ENCODE measurements around the gene GLYATL1. TPM values are rescaled to one million over a fixed set of nuclear protein-coding genes. Genes with fewer than 3 reads are reported as not detected.

Gene GLYATL1
- total and polyA plus RNA-seq, 12 donors: 0.06 TPM; not detected in 11

DNA sequence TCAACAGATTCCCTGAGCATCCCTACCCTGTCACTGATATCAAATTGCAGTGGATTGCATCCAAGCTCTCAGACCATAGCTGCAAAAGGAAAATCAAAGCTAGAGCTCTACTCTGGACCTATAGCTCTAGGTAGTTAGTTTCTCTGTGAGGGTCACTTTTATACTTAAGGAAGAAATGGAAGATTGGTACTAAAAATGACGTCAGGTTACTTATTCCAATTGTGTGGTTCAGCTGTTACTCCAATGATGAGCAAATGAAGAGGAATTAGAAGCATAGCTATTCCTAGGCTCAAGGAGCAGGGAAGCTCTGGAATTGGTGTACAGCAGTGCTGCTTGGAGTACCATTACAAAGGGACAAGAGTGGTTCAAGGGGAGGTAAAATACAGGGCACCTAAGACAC lies 36.4 kb upstream of the GLYATL1 start:
- no peaks in the 10 kb centered on the region for H3K9me3 ChIP-seq
- no peaks in the 10 kb centered on the region for H3K36me3 ChIP-seq
- H3K27ac ChIP-seq: no peak overlapping the region
- peaks cover 0 to 79% (median 64%) of the 10 kb centered on the region in 7 donors for H3K27me3 ChIP-seq
- 76 to 81% methylated on average over 1 of the region's 1 CpG for WGBS, 2 donors
- intact Hi-C loops (cut with DNase I): loop anchor here in 3 of 10 donors (10.0 kb wide), 1 partner anchor 248 kb away; no protein-coding TSS in a partner anchor
- H3K4me1 ChIP-seq: peaks cover 0 to 18% (median 0%) of the 10 kb centered on the region in 9 donors
- TF ChIP-seq, protein P1, sequence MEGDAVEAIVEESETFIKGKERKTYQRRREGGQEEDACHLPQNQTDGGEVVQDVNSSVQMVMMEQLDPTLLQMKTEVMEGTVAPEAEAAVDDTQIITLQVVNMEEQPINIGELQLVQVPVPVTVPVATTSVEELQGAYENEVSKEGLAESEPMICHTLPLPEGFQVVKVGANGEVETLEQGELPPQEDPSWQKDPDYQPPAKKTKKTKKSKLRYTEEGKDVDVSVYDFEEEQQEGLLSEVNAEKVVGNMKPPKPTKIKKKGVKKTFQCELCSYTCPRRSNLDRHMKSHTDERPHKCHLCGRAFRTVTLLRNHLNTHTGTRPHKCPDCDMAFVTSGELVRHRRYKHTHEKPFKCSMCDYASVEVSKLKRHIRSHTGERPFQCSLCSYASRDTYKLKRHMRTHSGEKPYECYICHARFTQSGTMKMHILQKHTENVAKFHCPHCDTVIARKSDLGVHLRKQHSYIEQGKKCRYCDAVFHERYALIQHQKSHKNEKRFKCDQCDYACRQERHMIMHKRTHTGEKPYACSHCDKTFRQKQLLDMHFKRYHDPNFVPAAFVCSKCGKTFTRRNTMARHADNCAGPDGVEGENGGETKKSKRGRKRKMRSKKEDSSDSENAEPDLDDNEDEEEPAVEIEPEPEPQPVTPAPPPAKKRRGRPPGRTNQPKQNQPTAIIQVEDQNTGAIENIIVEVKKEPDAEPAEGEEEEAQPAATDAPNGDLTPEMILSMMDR (IDR thresholded peaks at IDR 0.05): no peak
- DNase-seq: no peak
- ATAC-seq: no peak
- H3K4me3 ChIP-seq: no peak overlapping the region

DNA sequence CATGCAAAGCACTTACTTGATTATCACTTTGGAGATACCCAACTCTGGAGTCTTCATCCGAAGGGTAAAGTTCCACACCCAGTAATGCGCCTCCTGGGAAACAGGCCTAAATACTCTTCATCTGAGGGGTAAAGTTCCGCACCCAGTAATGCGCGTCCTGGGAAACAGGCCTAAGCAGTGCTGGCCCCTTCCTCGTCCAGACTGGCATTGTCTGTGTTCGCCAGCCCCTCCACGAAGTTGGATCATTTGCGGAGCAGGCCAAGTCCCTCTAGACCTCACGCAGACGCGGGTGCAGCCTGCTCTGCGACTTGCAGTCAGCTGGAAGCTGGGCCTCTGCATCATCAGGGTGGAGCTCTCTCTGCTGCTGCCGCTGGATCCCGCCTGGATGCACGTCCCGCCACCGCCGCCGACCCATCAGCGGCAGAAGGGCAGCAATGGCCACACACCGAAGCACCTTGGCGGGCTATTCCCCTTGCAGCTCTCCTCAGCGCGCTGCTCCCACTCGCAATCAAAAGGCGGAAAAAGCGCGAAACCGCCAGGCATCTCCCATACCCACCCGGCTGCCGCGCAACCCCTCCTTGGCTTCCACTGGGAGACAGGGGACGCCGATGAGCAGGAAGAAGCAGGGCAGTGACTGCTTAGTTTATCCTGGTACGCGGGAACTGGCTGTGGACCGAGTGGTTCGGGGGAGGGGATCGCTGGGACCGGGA lies 34.1 kb upstream of the GLYATL1 start:
- ATAC-seq: peak in 7 of 8 donors; percentile 17 to 71 (median 64)

DNA sequence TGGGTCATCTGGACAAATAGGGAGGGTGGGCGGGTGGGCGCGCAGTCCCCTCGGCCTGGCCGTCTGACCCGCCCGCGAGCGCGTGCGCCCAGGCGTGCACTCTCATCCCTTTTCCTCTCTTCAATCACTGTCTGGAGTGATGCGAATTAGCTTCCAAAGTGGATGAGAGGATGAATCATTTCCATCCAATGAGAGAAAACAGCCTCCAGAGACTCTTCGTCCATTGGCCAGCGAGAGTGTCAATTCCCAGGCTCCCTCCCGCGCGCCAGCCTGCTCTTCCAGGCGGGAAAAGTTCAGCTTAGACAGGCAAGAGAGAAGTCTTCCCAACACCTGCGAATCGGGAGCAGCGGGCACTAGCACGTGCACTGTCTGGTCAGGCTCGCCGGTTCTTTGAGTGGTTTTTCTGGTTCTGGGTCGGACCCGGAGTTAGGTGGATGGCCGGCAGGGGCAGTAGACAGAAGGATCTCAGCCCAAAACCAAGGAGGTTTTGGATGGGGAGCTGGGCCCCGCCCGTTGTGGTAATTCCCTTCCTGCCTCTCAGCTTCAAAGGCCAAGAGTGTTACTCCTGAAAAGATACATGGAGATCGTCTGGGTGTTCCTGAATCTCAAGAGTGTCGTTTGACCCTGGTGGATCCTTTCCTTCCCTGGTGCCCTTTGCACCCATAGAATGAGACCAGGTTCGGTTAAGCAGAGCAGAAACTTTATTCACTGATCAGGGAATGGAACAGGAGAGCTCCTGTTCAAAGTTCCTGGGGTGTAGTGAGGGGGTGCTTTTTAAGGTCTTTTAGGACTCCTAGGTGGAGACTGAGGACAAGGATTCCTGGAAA lies 33.4 kb upstream of the GLYATL1 start:
- Histone ChIP-seq H3K36me3 (no peaks in the 10 kb centered on the region), H3K4me1 (peaks cover 0 to 25% (median 0%) of the 10 kb centered on the region in 9 donors), H3K4me3 (peak overlapping the region in 9 of 10 donors; percentile 22 to 54 (median 47)), H3K9me3 (no peaks in the 10 kb centered on the region), H3K27ac (peak overlapping the region in 4 of 10 donors; percentile 32 to 56 (median 47)), H3K27me3 (peaks cover 0 to 68% (median 57%) of the 10 kb centered on the region in 7 donors)
- ATAC-seq (peak in 7 of 8 donors; percentile 38 to 91 (median 85)), DNase-seq (peak; percentile 43 to 64)
- intact Hi-C loops (cut with DNase I): loop anchor here in 3 of 10 donors (10.0 kb wide), 1 partner anchor 251 kb away; no protein-coding TSS in a partner anchor
- TF ChIP-seq, protein P1 (IDR thresholded peaks at IDR 0.05): peak in 5 of 9 donors; percentile 15 to 39 (median 24)
- WGBS, 2 donors: 6% methylated on average over 30 to 33 of the region's 33 CpGs

More for the DNA sequence above, 34.1 kb upstream of the GLYATL1 start:
- Histone ChIP-seq H3K4me3 (peak overlapping the region in 9 of 10 donors; percentile 22 to 54 (median 47)), H3K27me3 (peaks cover 0 to 76% (median 64%) of the 10 kb centered on the region in 7 donors), H3K4me1 (peaks cover 0 to 25% (median 0%) of the 10 kb centered on the region in 9 donors), H3K27ac (peak overlapping the region in 4 of 10 donors; percentile 32 to 56 (median 47)), H3K36me3 (no peaks in the 10 kb centered on the region), H3K9me3 (no peaks in the 10 kb centered on the region)
- DNase-seq: peak; percentile 6 to 31
- TF ChIP-seq, protein P1 (IDR thresholded peaks at IDR 0.05): no peak
- WGBS, 2 donors: 5% methylated on average over 41 of the region's 41 CpGs
- intact Hi-C loops (cut with DNase I): loop anchor here in 3 of 10 donors (10.0 kb wide), 1 partner anchor 250 kb away; no protein-coding TSS in a partner anchor

DNA sequence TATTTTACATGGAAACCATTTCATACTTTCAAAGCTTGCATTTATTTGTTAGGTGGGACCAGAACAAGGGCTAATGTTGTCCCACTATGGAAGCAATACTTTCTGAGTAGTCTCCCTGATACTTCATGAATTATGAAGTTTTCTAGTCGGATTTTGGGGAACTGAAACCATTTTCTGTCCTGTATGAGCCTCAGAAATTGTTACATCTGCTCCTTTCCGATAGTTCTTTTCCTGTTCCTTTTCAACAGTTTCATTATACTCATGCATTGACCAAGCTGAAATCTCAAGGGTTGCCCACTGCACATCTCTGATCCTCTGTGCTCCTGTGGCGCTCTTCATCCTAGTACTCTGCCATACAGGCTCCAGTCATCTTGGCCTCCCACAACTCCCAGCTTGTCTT lies 31.5 kb upstream of the GLYATL1 start:
- DNase-seq: no peak
- TF ChIP-seq, protein P1 (IDR thresholded peaks at IDR 0.05): no peak
- 78 to 82% methylated on average over 3 of the region's 3 CpGs for WGBS, 2 donors
- Histone ChIP-seq H3K27me3 (peaks cover 0 to 62% (median 44%) of the 10 kb centered on the region in 7 donors), H3K9me3 (no peaks in the 10 kb centered on the region), H3K36me3 (no peaks in the 10 kb centered on the region), H3K4me3 (no peak overlapping the region), H3K4me1 (peaks cover 0 to 25% (median 0%) of the 10 kb centered on the region in 9 donors), H3K27ac (peak overlapping the region in 1 of 10 donors; percentile 29)
- no peak for ATAC-seq
- intact Hi-C loops (cut with DNase I): loop anchor here in 3 of 10 donors (10.0 kb wide), 1 partner anchor 253 kb away; no protein-coding TSS in a partner anchor
